ENCODE measurements around the gene RYR2. TPM values are rescaled to one million over a fixed set of nuclear protein-coding genes. Genes with fewer than 3 reads are reported as not detected.

Gene RYR2
- total RNA-seq, result not detected in 2 replicates

DNA sequence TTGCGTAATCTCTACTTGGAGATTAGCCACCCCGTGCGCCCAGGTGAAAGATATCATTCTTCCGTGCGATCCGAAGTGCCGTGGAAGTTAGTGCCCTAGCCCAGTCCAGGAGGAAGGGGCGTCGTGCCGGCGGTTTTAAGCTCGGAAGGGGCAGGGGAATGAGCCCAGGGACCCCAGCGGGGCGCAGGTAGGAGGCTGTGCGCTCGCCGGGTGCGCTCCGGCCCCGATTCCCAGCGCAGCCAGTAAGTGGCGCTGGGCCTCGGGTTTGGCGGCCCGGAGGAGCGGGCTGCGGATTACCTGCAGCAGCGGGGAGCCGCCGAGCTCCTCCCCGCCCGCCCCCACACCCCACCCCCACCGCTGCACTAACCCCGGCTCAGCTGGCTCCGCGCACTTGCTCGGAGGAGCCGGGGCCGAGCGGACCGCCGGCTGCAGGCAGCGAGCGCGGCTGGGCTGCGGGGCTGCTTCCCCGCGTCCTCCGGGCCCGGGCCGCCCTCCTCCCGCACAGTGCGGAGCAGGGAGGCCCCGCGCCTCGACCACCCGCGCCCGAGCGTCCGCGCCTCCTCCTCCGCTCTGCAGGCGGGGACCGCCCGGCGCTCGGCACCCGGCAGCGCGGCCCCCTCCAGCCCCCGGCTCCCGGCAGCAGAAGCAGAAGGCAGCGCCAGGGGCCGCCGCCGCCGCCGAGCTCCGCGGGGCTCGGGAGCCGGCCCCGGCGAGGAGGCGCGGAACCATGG is at the start of gene RYR2:
TSS of gene RYR2 (plus strand) at position 390 of the 731 bp plus-strand sequence. CDS start at position 728, 338 bp downstream.

DNA sequence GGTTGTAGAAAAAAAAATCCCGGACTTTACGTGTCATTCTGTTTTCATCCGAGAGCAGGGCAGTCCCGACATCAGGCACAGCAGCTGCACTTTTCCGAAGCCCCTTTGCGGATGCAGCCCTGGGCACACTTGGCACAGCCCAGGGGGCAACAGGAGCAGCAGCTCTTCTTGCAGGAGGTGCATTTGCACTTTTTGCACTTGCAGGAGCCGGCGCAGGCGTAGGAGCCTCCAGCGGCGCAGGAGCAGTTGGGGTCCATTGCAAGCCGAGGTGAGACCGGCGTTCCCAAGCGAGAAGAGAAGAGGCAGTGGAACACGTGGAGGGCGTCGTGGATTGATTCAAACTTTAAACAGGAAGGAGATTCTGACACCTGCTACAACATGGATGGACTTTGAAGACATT is 37.9 kb upstream of the RYR2 start, which contains the start of gene MT1HL1:
TSS of gene MT1HL1 (minus strand) at position 326 of the 400 bp plus-strand sequence. CDS start at position 257, 69 bp downstream.

Other genes starting within 250 kb of the RYR2 start
- 29.9 and 36.2 TPM in 2 replicates for gene MTR, start 246.9 kb upstream of the RYR2 start, total RNA-seq
- gene MT1HL1, start 37.7 kb upstream of the RYR2 start, total RNA-seq, result not detected in 2 replicates

All from epithelial cell of umbilical artery (primary cell).